K562 (cell line): ENCODE data around the gene EEF1A1. TPM values are rescaled to one million over a fixed set of nuclear protein-coding genes. Genes with fewer than 3 reads are reported as not detected.
"Not testable (repeated sequence)": the region's sequence is repeated elsewhere in the genome, so short reads cannot be mapped to it uniquely, and the experiment has no call there.

Source experiments
- ATAC-seq: fragments of 200-7000 bp; cut with Tn5 transposase; 3 replicates; pipeline ENCODE4 v1.9.1; 2020; ENCODE audit warnings: moderate library complexity
- BruUV-seq: library from RNA; stranded (reverse); fragments of 400-500 nt; replicated peaks from 2 replicates; lab custom pipeline; 2021; lab: Mats Ljungman, UMichigan
- CTCF ChIA-PET: fragments of 300-600 bp; formaldehyde crosslinking; extraction: SDS; loops from one replicate; lab custom pipeline; 2021; ENCODE audit warnings: low intra/inter-chr PET ratio; lab: Yijun Ruan, JAX
- POLR2A ChIA-PET: fragments of 300-600, 350-650 bp; sonication (Branson Sonifier 250); formaldehyde crosslinking; extraction: SDS; loops from one replicate; lab custom pipeline; 2021; ENCODE audit warnings: antibody characterized with exemption, inconsistent platforms; lab: Yijun Ruan, JAX
- DNase-seq, 4 experiments: peaks; one replicate each; pipeline versions ENCODE4 v3.0.0 to v3.0.0-alpha.2; 2011 to 2018; ENCODE audit warnings: low spot score in 3 of 4, mixed read lengths in 3 of 4; ENCODE audit errors: extremely low read depth in 1 of 4
- FAIRE-seq: peaks from 2 replicates; lab custom pipeline; 2011; peaks lifted over from hg19 to GRCh38; lab: Jason Lieb, UNC
- H2AFZ ChIP-seq: 2 replicates; pipeline ENCODE4 v1.6.0; 2011; ENCODE audit warnings: low read depth, low read length, control low read depth, inconsistent platforms
- H3K27ac ChIP-seq: fragments of 200-600 bp; 3 replicates; pipeline ENCODE4 v1.8.0; 2011; ENCODE audit warnings: low read depth, mild to moderate bottlenecking, control low read depth, inconsistent platforms, low read length, moderate library complexity, mixed read lengths; ENCODE audit errors: extremely low read depth
- H3K27me3 ChIP-seq, 2 experiments: fragments of 300-600 bp in 1 of 2; 2 replicates in 1 of 2; 3 replicates in 1 of 2; pipeline versions ENCODE4 v1.6.0 to v1.8.0; 2011; ENCODE audit warnings: inconsistent platforms in 2 of 2, low read length in 2 of 2, mild to moderate bottlenecking in 1 of 2, mixed read lengths in 1 of 2, moderate library complexity in 1 of 2; ENCODE audit not compliant: control insufficient read depth in 2 of 2, insufficient read depth in 2 of 2
- H3K36me3 ChIP-seq: fragments of 300-600 bp; 3 replicates; pipeline ENCODE4 v1.8.0; 2011; ENCODE audit warnings: mild to moderate bottlenecking, low read length, inconsistent platforms; ENCODE audit not compliant: control insufficient read depth, insufficient read depth
- H3K4me1 ChIP-seq, 2 experiments: fragments of 200-600 bp in 1 of 2; replicated peaks in 1 of 2; 2 replicates in 1 of 2; 3 replicates in 1 of 2; pipeline versions ENCODE4 v1.5.1 to v1.8.0; 2011; ENCODE audit warnings: inconsistent platforms in 2 of 2, low read length in 2 of 2, mild to moderate bottlenecking in 1 of 2, mixed read lengths in 1 of 2, moderate library complexity in 1 of 2; ENCODE audit not compliant: control insufficient read depth in 2 of 2, insufficient read depth in 2 of 2
- H3K4me2 ChIP-seq: 2 replicates; pipeline ENCODE4 v1.6.1; 2011; ENCODE audit warnings: low read length, control low read depth, inconsistent platforms, mixed read lengths; ENCODE audit not compliant: insufficient read depth
- H3K4me3 ChIP-seq: fragments of 200-600 bp; sonication (generic), shearing (Covaris generic); 2 replicates; pipeline ENCODE4 v1.5.1; 2016; ENCODE audit warnings: control low read depth, inconsistent platforms
- H3K79me2 ChIP-seq: fragments of 200-600 bp; 3 replicates; pipeline ENCODE4 v1.8.0; 2011; ENCODE audit warnings: low read length, inconsistent platforms; ENCODE audit not compliant: control insufficient read depth, insufficient read depth
- H3K9ac ChIP-seq, 2 experiments: 2 replicates each; pipeline versions ENCODE4 v1.6.0 to v1.6.1; 2011; ENCODE audit warnings: low read depth in 2 of 2, low read length in 2 of 2, control low read depth in 1 of 2, inconsistent platforms in 1 of 2, mild to moderate bottlenecking in 1 of 2, mixed read lengths in 1 of 2; ENCODE audit not compliant: insufficient read depth in 1 of 2
- H3K9me1 ChIP-seq: one replicate; pipeline ENCODE4 v1.6.0; 2011; ENCODE audit warnings: inconsistent platforms, mild to moderate bottlenecking, low read length, moderate library complexity; ENCODE audit not compliant: control insufficient read depth, insufficient read depth
- H3K9me3 ChIP-seq: replicated peaks from 2 replicates; pipeline ENCODE4 v1.5.1; 2011; ENCODE audit warnings: low read depth, low read length, inconsistent platforms; ENCODE audit not compliant: control insufficient read depth, insufficient read depth
- H4K20me1 ChIP-seq: replicated peaks from 2 replicates; pipeline ENCODE4 v1.6.1; 2011; ENCODE audit warnings: low read length, inconsistent platforms, mixed read lengths; ENCODE audit not compliant: control insufficient read depth, insufficient read depth
- ATF3 ChIP-seq, 2 experiments: fragments of 450-650 bp in 1 of 2; sonication (generic) in 1 of 2; formaldehyde crosslinking in 1 of 2; IDR thresholded peaks in 1 of 2; conservative IDR thresholded peaks in 1 of 2; 2 replicates each; pipeline versions ENCODE4 v1.6.1 to v1.8.1; 2016 to 2023; ENCODE audit warnings: mild to moderate bottlenecking in 2 of 2, moderate library complexity in 2 of 2, inconsistent platforms in 1 of 2, missing genetic modification reagents in 1 of 2
- CEBPG ChIP-seq, 3 experiments: fragments of 200-800 bp in 1 of 3; sonication (Bioruptor generic) in 1 of 3; sonication (generic) in 1 of 3; formaldehyde crosslinking in 1 of 3; IDR thresholded peaks in 2 of 3; conservative IDR thresholded peaks in 1 of 3; 2 replicates each; pipeline versions ENCODE4 v1.6.1 to v1.8.0; 2016 to 2022; ENCODE audit warnings: missing compliant biosample characterization in 2 of 3, missing genetic modification characterization in 2 of 3, mild to moderate bottlenecking in 1 of 3, missing genetic modification reagents in 1 of 3
- MGA ChIP-seq: fragments of 450-650 bp; IDR thresholded peaks from 2 replicates; pipeline ENCODE4 v1.6.1; 2016; ENCODE audit warnings: mild to moderate bottlenecking, moderate library complexity
- NRF1 ChIP-seq, 2 experiments: fragments of 450-650 bp; IDR thresholded peaks in 1 of 2; conservative IDR thresholded peaks in 1 of 2; 2 replicates each; pipeline ENCODE4 v1.6.1; 2014; ENCODE audit warnings: mild to moderate bottlenecking in 2 of 2
- WGBS: fragments of 100-300 bp; shearing (Covaris generic); methylation state at CpG from one replicate; pipeline ENCODE4 v1.1.6; 2016; ENCODE audit warnings: low coverage, mixed read lengths; ENCODE audit not compliant: insufficient coverage; ENCODE audit errors: missing lambda C conversion rate; 5-methylcytosine and 5-hydroxymethylcytosine counted together
- in situ Hi-C: fragments of 300-500 bp; cut with MboI; formaldehyde crosslinking; loops from 4 replicates; pipeline ENCODE4 v1.15.0; 2018; ENCODE audit warnings: inconsistent platforms, mixed read lengths
- intact Hi-C: fragments of 100-400 bp; cut with micrococcal nuclease; formaldehyde crosslinking; loops from 2 replicates; pipeline ENCODE4 v1.14.2; 2022
- polyA plus RNA-seq, 8 experiments: library from polyadenylated mRNA; depleted of rRNA in 4 of 8; stranded (reverse) in 5 of 8; unstranded in 3 of 8; fragments of >200 nt; fragmentation: Nextera tagmentation in 2 of 8; fragmentation: Illumina TruSeq in 1 of 8; extraction: Ambion mirVana in 2 of 8; extraction: Trizol in 1 of 8; gene quantifications; 2 replicates each; pipeline versions ENCODE4 v1.2.1 to v1.2.3, GENCODE V29; 2011 to 2014; ENCODE audit warnings: inconsistent platforms in 1 of 8, missing spikeins in 1 of 8
- total RNA-seq, 7 experiments: library from RNA; depleted of rRNA in 6 of 7; stranded (reverse); fragments of >200 nt in 6 of 7; fragmentation: Illumina TruSeq in 2 of 7; extraction: Trizol in 2 of 7; gene quantifications; 2 replicates each; pipeline versions ENCODE4 v1.2.1 to v1.2.3, GENCODE V29; 2011 to 2021; ENCODE audit warnings: low replicate concordance in 1 of 7

EEF1A1 gene
- total and polyA plus RNA-seq, 9 of the 15 experiments (the other 6 are each of a cell fraction or from before 2014, with no cell fraction given) = 6,453 to 17,323 (median 11,082) TPM

GRCh38 chr6:73566954-73567591 is 46.2 kb upstream of the EEF1A1 start (continued):
- TF ChIP-seq MGA (peak; percentile 47), NRF1 (conservative IDR thresholded peaks at IDR 0.05 in 1 of 2, IDR thresholded peaks at IDR 0.05 in 1 of 2) (no peak), CEBPG (CRISPR knock-in tag; IDR thresholded peaks at IDR 0.05) (peak; percentile 58), CEBPG (tag; conservative IDR thresholded peaks at IDR 0.05 in 1 of 2, IDR thresholded peaks at IDR 0.05 in 1 of 2) (peak in 1 of 2 experiments; percentile 74; a peak in 2 of 4 replicates), ATF3 (IDR thresholded peaks at IDR 0.05) (0 out of 2 replicates have a peak, but pooled peaks have one; percentile 29), ATF3 (CRISPR knock-in tag; conservative IDR thresholded peaks at IDR 0.05) (no peak)

- H3K4me3 ChIP-seq, ATAC-seq, DNase-seq, H3K27me3 ChIP-seq, H3K27ac ChIP-seq, CTCF ChIA-PET, H4K20me1 ChIP-seq, intact Hi-C loops, H3K9ac ChIP-seq, in situ Hi-C loops, BruUV-seq, H3K79me2 ChIP-seq, H3K4me2 ChIP-seq, H3K36me3 ChIP-seq, H3K9me1 ChIP-seq, FAIRE-seq, H3K9me3 ChIP-seq: not testable (repeated sequence)
- 77% methylated on average over 2 of the region's 2 CpGs for WGBS
- H3K4me1 ChIP-seq = peaks cover 4 to 19% of the 10 kb centered on the region in 2 experiments; a peak in 4 of 5 replicates
- H2AFZ ChIP-seq = peak overlapping the region; percentile 64; the same call in 1 of the 2 replicates
- POLR2A ChIA-PET = interaction anchor here (0.7 to 4.3 kb wide), 4 partner anchors 14 to 50 kb away, joined by 3 to 24 read pairs (median 5); partner anchors contain the start of gene EEF1A1
These were observed 45.6 kb upstream of the EEF1A1 start for GRCh38 chr6:73566486-73566871.
